HepG2 (cell line): ENCODE data around the gene SETD1B. TPM values are rescaled to one million over a fixed set of nuclear protein-coding genes. Genes with fewer than 3 reads are reported as not detected.

ENCODE experiments used
- ATF7 ChIP-seq, 2 experiments: fragments of 450-650 bp in 1 of 2; sonication (generic) in 1 of 2; formaldehyde crosslinking in 1 of 2; IDR thresholded peaks; 2 replicates each; pipeline versions ENCODE4 v1.4.0 to v1.6.1; 2016 to 2020; ENCODE audit warnings: antibody characterized with exemption in 1 of 2, mild to moderate bottlenecking in 1 of 2, missing genetic modification reagents in 1 of 2
- EP300 ChIP-seq, 3 experiments: sonication (generic) in 1 of 3; formaldehyde crosslinking in 1 of 3; IDR thresholded peaks; 2 replicates each; pipeline versions ENCODE4 v1.5.1 to v1.6.1; 2011 to 2020; ENCODE audit warnings: low read depth in 2 of 3, low read length in 2 of 3, borderline replicate concordance in 1 of 3, improper control_type of control experiment in 1 of 3, mild to moderate bottlenecking in 1 of 3, missing genetic modification reagents in 1 of 3, moderate library complexity in 1 of 3
- HIC2 ChIP-seq: sonication (generic); formaldehyde crosslinking; IDR thresholded peaks from 2 replicates; pipeline ENCODE4 v1.9.0; 2022; ENCODE audit warnings: low read depth, missing genetic modification reagents
- KDM1A ChIP-seq: IDR thresholded peaks from 2 replicates; pipeline ENCODE4 v1.6.1; 2016; ENCODE audit warnings: missing compliant biosample characterization
- KDM5B ChIP-seq: sonication (generic); formaldehyde crosslinking; IDR thresholded peaks from 2 replicates; pipeline ENCODE4 v1.4.0; 2020; ENCODE audit warnings: missing genetic modification reagents, mild to moderate bottlenecking, borderline replicate concordance
- KLF6 ChIP-seq: IDR thresholded peaks from 2 replicates; pipeline ENCODE4 v1.8.0; 2016; ENCODE audit warnings: missing biosample characterization, missing genetic modification reagents
- MAFF ChIP-seq: IDR thresholded peaks from 2 replicates; pipeline ENCODE4 v1.6.1; 2011; ENCODE audit warnings: low read depth, low read length, improper control_type of control experiment
- MEIS2 ChIP-seq: sonication (generic); formaldehyde crosslinking; IDR thresholded peaks from 2 replicates; pipeline ENCODE4 v1.9.0; 2021; ENCODE audit warnings: mild to moderate bottlenecking, missing genetic modification reagents
- NCOA2 ChIP-seq: sonication (generic); formaldehyde crosslinking; IDR thresholded peaks from 2 replicates; pipeline ENCODE4 v1.8.0; 2022; ENCODE audit warnings: inconsistent platforms
- PLSCR1 ChIP-seq: sonication (generic); formaldehyde crosslinking; IDR thresholded peaks from 2 replicates; pipeline ENCODE4 v1.5.0; 2020; ENCODE audit warnings: missing genetic modification reagents, mild to moderate bottlenecking, borderline replicate concordance
- PPARG ChIP-seq: conservative IDR thresholded peaks from 2 replicates; pipeline ENCODE4 v1.6.1; 2016; ENCODE audit warnings: missing biosample characterization, missing genetic modification reagents
- SSRP1 ChIP-seq: IDR thresholded peaks from 2 replicates; pipeline ENCODE4 v1.6.1; 2016; ENCODE audit warnings: control low read depth
- ZBTB7B ChIP-seq: sonication (generic); formaldehyde crosslinking; IDR thresholded peaks from 2 replicates; pipeline ENCODE4 v1.4.0; 2020; ENCODE audit warnings: missing genetic modification reagents
- ZNF143 ChIP-seq: sonication (generic); formaldehyde crosslinking; IDR thresholded peaks from 2 replicates; pipeline ENCODE4 v1.4.0; 2020; ENCODE audit warnings: missing genetic modification reagents
- ZNF207 ChIP-seq: fragments of 450-650 bp; IDR thresholded peaks from 2 replicates; pipeline ENCODE4 v1.6.1; 2016; ENCODE audit warnings: antibody characterized with exemption, borderline replicate concordance
- ZNF557 ChIP-seq: sonication (generic); formaldehyde crosslinking; IDR thresholded peaks from 2 replicates; pipeline ENCODE4 v1.4.0; 2020; ENCODE audit warnings: missing genetic modification reagents
- ZNF564 ChIP-seq: sonication (generic); formaldehyde crosslinking; IDR thresholded peaks from 2 replicates; pipeline ENCODE4 v1.8.1; 2023; ENCODE audit warnings: mild to moderate bottlenecking, missing genetic modification reagents
- ZNF703 ChIP-seq: sonication (generic); formaldehyde crosslinking; IDR thresholded peaks from 2 replicates; pipeline ENCODE4 v1.5.1; 2020; ENCODE audit warnings: missing genetic modification reagents, mild to moderate bottlenecking, moderate library complexity, borderline replicate concordance
- polyA plus RNA-seq, 8 experiments: library from polyadenylated mRNA; depleted of rRNA in 3 of 8; stranded (reverse) in 7 of 8; unstranded in 1 of 8; fragments of >200 nt; fragmentation: Illumina TruSeq in 4 of 8; extraction: Trizol in 4 of 8; gene quantifications; 2 replicates each; pipeline versions ENCODE4 v1.2.1 to v1.2.3, GENCODE V29; 2011 to 2016; ENCODE audit warnings: low read depth in 4 of 8, missing spikeins in 1 of 8, mixed read lengths in 1 of 8; ENCODE audit not compliant: insufficient read depth in 1 of 8
- total RNA-seq, 5 experiments: library from RNA; depleted of rRNA; stranded (reverse); fragments of >200 nt; fragmentation: Illumina TruSeq; extraction: Trizol; gene quantifications; 2 replicates each; pipeline ENCODE4 v1.2.3, GENCODE V29; 2016; ENCODE audit warnings: low read depth in 1 of 5
- TF ChIP-seq, protein P1 (sequence below), 2 experiments: sonication (generic) in 1 of 2; formaldehyde crosslinking in 1 of 2; IDR thresholded peaks; 2 replicates each; pipeline versions ENCODE4 v1.5.1 to v1.6.1; 2011 to 2020; ENCODE audit warnings: borderline replicate concordance in 1 of 2, low read depth in 1 of 2, low read length in 1 of 2, mild to moderate bottlenecking in 1 of 2, missing genetic modification reagents in 1 of 2, moderate library complexity in 1 of 2
- TF ChIP-seq, protein P2 (sequence below): sonication (generic); formaldehyde crosslinking; IDR thresholded peaks from 2 replicates; pipeline ENCODE4 v1.9.0; 2022; ENCODE audit warnings: missing genetic modification reagents, mild to moderate bottlenecking, borderline replicate concordance

Gene SETD1B
- total and polyA plus RNA-seq, 2 of the 13 experiments (the other 11 are each of a cell fraction or from before 2014, with no cell fraction given) = 1.1 to 1.4 TPM

GRCh38 chr12:121791671-121792551 is 11.9 kb upstream of the SETD1B start (continued):
- TF ChIP-seq, protein P1, sequence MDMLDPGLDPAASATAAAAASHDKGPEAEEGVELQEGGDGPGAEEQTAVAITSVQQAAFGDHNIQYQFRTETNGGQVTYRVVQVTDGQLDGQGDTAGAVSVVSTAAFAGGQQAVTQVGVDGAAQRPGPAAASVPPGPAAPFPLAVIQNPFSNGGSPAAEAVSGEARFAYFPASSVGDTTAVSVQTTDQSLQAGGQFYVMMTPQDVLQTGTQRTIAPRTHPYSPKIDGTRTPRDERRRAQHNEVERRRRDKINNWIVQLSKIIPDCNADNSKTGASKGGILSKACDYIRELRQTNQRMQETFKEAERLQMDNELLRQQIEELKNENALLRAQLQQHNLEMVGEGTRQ (IDR thresholded peaks at IDR 0.05; ENCODE audit: low read depth, low read length) = no peak
- TF ChIP-seq, protein P1 (CRISPR knock-in tag; IDR thresholded peaks at IDR 0.05; ENCODE audit: borderline replicate concordance) = no peak
- TF ChIP-seq HIC2 (CRISPR knock-in tag) (no peak), KDM5B (CRISPR knock-in tag) (no peak), NCOA2 (CRISPR knock-in tag) (0 out of 2 replicates have a peak, but pooled peaks have one; percentile 41), EP300 (IDR thresholded peaks at IDR 0.05; ENCODE audit: low read depth in 2 of 2, low read length in 2 of 2) (peak in 1 of 2 experiments; percentile 31; a peak in 1 of 4 replicates), EP300 (CRISPR knock-in tag; IDR thresholded peaks at IDR 0.05; ENCODE audit: borderline replicate concordance) (0 out of 2 replicates have a peak, but pooled peaks have one; percentile 13), PPARG (CRISPR knock-in tag) (peak; percentile 48), SSRP1 (CRISPR knock-in tag) (peak; percentile 24; the same call in 1 of the 2 replicates), ZNF703 (CRISPR knock-in tag) (no peak), ZNF207 (no peak), KDM1A (CRISPR knock-in tag) (no peak), MAFF (no peak), KLF6 (CRISPR knock-in tag) (no peak), MEIS2 (CRISPR knock-in tag) (no peak; the same call in 1 of the 2 replicates), ZNF557 (CRISPR knock-in tag) (no peak), ZNF143 (no peak), ZBTB7B (CRISPR knock-in tag) (0 out of 2 replicates have a peak, but pooled peaks have one; percentile 9), PLSCR1 (CRISPR knock-in tag) (no peak), ZNF564 (CRISPR knock-in tag) (no peak), ATF7 (IDR thresholded peaks at IDR 0.05) (peak; percentile 21; the same call in 1 of the 2 replicates), ATF7 (CRISPR knock-in tag; IDR thresholded peaks at IDR 0.05) (no peak; the same call in 1 of the 2 replicates)
- TF ChIP-seq, protein P2, sequence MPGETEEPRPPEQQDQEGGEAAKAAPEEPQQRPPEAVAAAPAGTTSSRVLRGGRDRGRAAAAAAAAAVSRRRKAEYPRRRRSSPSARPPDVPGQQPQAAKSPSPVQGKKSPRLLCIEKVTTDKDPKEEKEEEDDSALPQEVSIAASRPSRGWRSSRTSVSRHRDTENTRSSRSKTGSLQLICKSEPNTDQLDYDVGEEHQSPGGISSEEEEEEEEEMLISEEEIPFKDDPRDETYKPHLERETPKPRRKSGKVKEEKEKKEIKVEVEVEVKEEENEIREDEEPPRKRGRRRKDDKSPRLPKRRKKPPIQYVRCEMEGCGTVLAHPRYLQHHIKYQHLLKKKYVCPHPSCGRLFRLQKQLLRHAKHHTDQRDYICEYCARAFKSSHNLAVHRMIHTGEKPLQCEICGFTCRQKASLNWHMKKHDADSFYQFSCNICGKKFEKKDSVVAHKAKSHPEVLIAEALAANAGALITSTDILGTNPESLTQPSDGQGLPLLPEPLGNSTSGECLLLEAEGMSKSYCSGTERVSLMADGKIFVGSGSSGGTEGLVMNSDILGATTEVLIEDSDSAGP (CRISPR knock-in tag) = peak; percentile 33; the same call in 1 of the 2 replicates
